Measurements from ENCODE around the gene PTPRD. TPM values are rescaled to one million over a fixed set of nuclear protein-coding genes. Genes with fewer than 3 reads are reported as not detected.

The PTPRD gene
- polyA plus RNA-seq, 1 experiment, result 0.39 TPM

- no peaks in the 10 kb centered on the region for H3K27me3 ChIP-seq (ENCODE audit: control insufficient read depth, insufficient read depth, low read length)
- H3K4me3 ChIP-seq (ENCODE audit: low read depth, low read length), result no peak overlapping the region
- POLR2A ChIA-PET, result no interaction called here
- no peak for DNase-seq (ENCODE audit: low read depth)
- CTCF ChIA-PET, result interaction anchor here (0.6 kb wide), 1 partner anchor 583 kb away, joined by 3 read pairs; no protein-coding TSS in a partner anchor
- TF ChIP-seq, protein P1, sequence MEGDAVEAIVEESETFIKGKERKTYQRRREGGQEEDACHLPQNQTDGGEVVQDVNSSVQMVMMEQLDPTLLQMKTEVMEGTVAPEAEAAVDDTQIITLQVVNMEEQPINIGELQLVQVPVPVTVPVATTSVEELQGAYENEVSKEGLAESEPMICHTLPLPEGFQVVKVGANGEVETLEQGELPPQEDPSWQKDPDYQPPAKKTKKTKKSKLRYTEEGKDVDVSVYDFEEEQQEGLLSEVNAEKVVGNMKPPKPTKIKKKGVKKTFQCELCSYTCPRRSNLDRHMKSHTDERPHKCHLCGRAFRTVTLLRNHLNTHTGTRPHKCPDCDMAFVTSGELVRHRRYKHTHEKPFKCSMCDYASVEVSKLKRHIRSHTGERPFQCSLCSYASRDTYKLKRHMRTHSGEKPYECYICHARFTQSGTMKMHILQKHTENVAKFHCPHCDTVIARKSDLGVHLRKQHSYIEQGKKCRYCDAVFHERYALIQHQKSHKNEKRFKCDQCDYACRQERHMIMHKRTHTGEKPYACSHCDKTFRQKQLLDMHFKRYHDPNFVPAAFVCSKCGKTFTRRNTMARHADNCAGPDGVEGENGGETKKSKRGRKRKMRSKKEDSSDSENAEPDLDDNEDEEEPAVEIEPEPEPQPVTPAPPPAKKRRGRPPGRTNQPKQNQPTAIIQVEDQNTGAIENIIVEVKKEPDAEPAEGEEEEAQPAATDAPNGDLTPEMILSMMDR (IDR thresholded peaks at IDR 0.05; ENCODE audit: insufficient read depth, low read depth, low read length), result no peak
- no peaks in the 10 kb centered on the region for H3K36me3 ChIP-seq (ENCODE audit: control insufficient read depth, insufficient read depth, low read length)
Measured at GRCh38 chr9:8784838-8785237, 1828.0 kb downstream of the PTPRD start.

- Histone ChIP-seq H3K27me3 (ENCODE audit: control insufficient read depth, insufficient read depth, low read length) (no peaks in the 10 kb centered on the region), H3K4me3 (ENCODE audit: low read depth, low read length) (no peak overlapping the region), H3K36me3 (ENCODE audit: control insufficient read depth, insufficient read depth, low read length) (no peaks in the 10 kb centered on the region)
- CTCF ChIA-PET, result interaction anchor here (0.6 kb wide), 1 partner anchor 13 kb away, joined by 3 read pairs; no protein-coding TSS in a partner anchor
- DNase-seq (ENCODE audit: low read depth), result no peak
- POLR2A ChIA-PET, result no interaction called here
- TF ChIP-seq, protein P1 (IDR thresholded peaks at IDR 0.05; ENCODE audit: insufficient read depth, low read depth, low read length), result no peak
Measured at GRCh38 chr9:8783941-8784340, 1828.9 kb downstream of the PTPRD start.

GRCh38 chr9:8782237-8782636 lies 1830.6 kb downstream of the PTPRD start:
- Histone ChIP-seq H3K36me3 (ENCODE audit: control insufficient read depth, insufficient read depth, low read length) (no peaks in the 10 kb centered on the region), H3K27me3 (ENCODE audit: control insufficient read depth, insufficient read depth, low read length) (no peaks in the 10 kb centered on the region), H3K4me3 (ENCODE audit: low read depth, low read length) (no peak overlapping the region)
- TF ChIP-seq, protein P1 (IDR thresholded peaks at IDR 0.05; ENCODE audit: insufficient read depth, low read depth, low read length), result no peak
- ChIA-PET POLR2A (no interaction called here), CTCF (no interaction called here)
- DNase-seq (ENCODE audit: low read depth), result no peak

DNA sequence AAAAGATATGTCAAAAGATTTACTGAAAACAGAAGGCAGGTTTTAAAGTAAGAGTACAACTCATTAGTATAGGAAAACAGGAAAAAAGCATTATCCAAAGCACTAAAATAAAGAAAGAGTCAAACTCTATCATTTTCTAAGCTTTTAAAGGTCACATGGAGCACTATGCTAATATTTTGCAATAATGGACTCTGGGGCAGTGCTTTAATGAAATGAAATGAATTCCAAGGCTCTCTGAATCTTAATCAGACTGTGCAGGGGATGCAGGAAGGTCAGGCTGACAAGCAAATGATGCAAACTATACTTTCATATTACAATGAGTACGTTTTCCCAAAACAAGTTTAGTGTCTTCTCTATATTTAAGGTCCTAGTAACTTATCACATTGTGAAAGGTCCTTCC lies 1831.3 kb downstream of the PTPRD start:
- no peaks in the 10 kb centered on the region for H3K27me3 ChIP-seq (ENCODE audit: control insufficient read depth, insufficient read depth, low read length)
- no peaks in the 10 kb centered on the region for H3K36me3 ChIP-seq (ENCODE audit: control insufficient read depth, insufficient read depth, low read length)
- TF ChIP-seq, protein P1 (IDR thresholded peaks at IDR 0.05; ENCODE audit: insufficient read depth, low read depth, low read length), result no peak
- DNase-seq (ENCODE audit: low read depth), result no peak
- no peak overlapping the region for H3K4me3 ChIP-seq (ENCODE audit: low read depth, low read length)
- ChIA-PET CTCF (no interaction called here), POLR2A (no interaction called here)

- H3K27me3 ChIP-seq (ENCODE audit: control insufficient read depth, insufficient read depth, low read length), result no peaks in the 10 kb centered on the region
- H3K36me3 ChIP-seq (ENCODE audit: control insufficient read depth, insufficient read depth, low read length), result no peaks in the 10 kb centered on the region
- POLR2A ChIA-PET, result no interaction called here
- CTCF ChIA-PET, result no interaction called here
- TF ChIP-seq, protein P1 (IDR thresholded peaks at IDR 0.05; ENCODE audit: insufficient read depth, low read depth, low read length), result no peak
- no peak overlapping the region for H3K4me3 ChIP-seq (ENCODE audit: low read depth, low read length)
- DNase-seq (ENCODE audit: low read depth), result no peak
Measured at GRCh38 chr9:8780386-8780785, 1832.4 kb downstream of the PTPRD start.
